ENCODE results near the gene SYT6. TPM values are rescaled to one million over a fixed set of nuclear protein-coding genes. Genes with fewer than 3 reads are reported as not detected.
A peak's percentile ranks its signal among the peaks of the same experiment; 100 is the strongest.

The SYT6 gene
- total and polyA plus RNA-seq, 10 of the 15 experiments (the other 5 are each of a cell fraction or from before 2014, with no cell fraction given): 0.05 to 0.39 TPM; not detected in 8

- no peak overlapping the region for H3K4me3 ChIP-seq
- in situ Hi-C loops (cut with MboI): no loop called here
- FAIRE-seq (no peak), DNase-seq (ENCODE audit: low read depth, low spot score) (no peak), ATAC-seq (no peak)
- BruUV-seq (replicated peaks): no TSS peak
- no peak overlapping the region for H3K9ac ChIP-seq (ENCODE audit: control insufficient read depth, insufficient read depth, low read length)
- SMC1A ChIA-PET (ENCODE audit: uncharacterized antibody, unreplicated experiment): interaction anchor here (0.5 to 1.2 kb wide), 3 partner anchors 11 to 607 kb away, joined by 3 read pairs; no protein-coding TSS in a partner anchor
- no peaks in the 10 kb centered on the region for H4K20me1 ChIP-seq (ENCODE audit: control insufficient read depth, insufficient read depth)
- no peak overlapping the region for H3K27ac ChIP-seq (ENCODE audit: control insufficient read depth, insufficient read depth)
- peaks cover 3% of the 10 kb centered on the region; the same call in 1 of the 2 replicates for H3K4me1 ChIP-seq (ENCODE audit: control insufficient read depth, insufficient read depth, low read length)
- no peak overlapping the region for H2AFZ ChIP-seq (ENCODE audit: control insufficient read depth, low read depth, low read length)
- H3K27me3 ChIP-seq (replicated peaks in 1 of 2; ENCODE audit: control insufficient read depth in 2 of 2, insufficient read depth in 2 of 2, low read length in 1 of 2): no peaks in the 10 kb centered on the region
- CTCF ChIA-PET: no interaction called here
- H3K36me3 ChIP-seq (ENCODE audit: control insufficient read depth in 2 of 2, insufficient read depth in 2 of 2, low read length in 1 of 2): no peaks in the 10 kb centered on the region
- TF ChIP-seq RELA (IDR thresholded peaks at IDR 0.05; ENCODE audit: borderline replicate concordance, partially characterized antibody) (no peak), CREB1 (IDR thresholded peaks at IDR 0.05; ENCODE audit: low read depth) (no peak), LARP7 (IDR thresholded peaks at IDR 0.05) (no peak), PAX8 (IDR thresholded peaks at IDR 0.05) (no peak), ZNF622 (IDR thresholded peaks at IDR 0.05) (no peak)
- POLR2A ChIA-PET: no interaction called here
- 46% methylated on average over 3 of the region's 3 CpGs for WGBS (ENCODE audit: insufficient coverage, insufficient replicate concordance, low lambda C conversion rate, missing lambda C conversion rate)
- H3K4me2 ChIP-seq (ENCODE audit: control insufficient read depth, insufficient read depth): no peak overlapping the region
- no peaks in the 10 kb centered on the region for H3K79me2 ChIP-seq (ENCODE audit: control insufficient read depth, insufficient read depth, low read length)
- intact Hi-C loops (cut with micrococcal nuclease; ENCODE audit: unreplicated experiment): no loop called here
- RAD21 ChIA-PET (ENCODE audit: unreplicated experiment): no interaction called here
- no peaks in the 10 kb centered on the region for H3K9me3 ChIP-seq (replicated peaks; ENCODE audit: control insufficient read depth, insufficient read depth, low read length)
Observed at GRCh38 chr1:114167226-114167625, 13.6 kb upstream of the SYT6 start.

- H3K27me3 ChIP-seq (replicated peaks in 1 of 2; ENCODE audit: control insufficient read depth in 2 of 2, insufficient read depth in 2 of 2, low read length in 1 of 2): no peaks in the 10 kb centered on the region
- H3K9ac ChIP-seq (ENCODE audit: control insufficient read depth, insufficient read depth, low read length): no peak overlapping the region
- H3K4me3 ChIP-seq: no peak overlapping the region
- no peaks in the 10 kb centered on the region for H4K20me1 ChIP-seq (ENCODE audit: control insufficient read depth, insufficient read depth)
- no peaks in the 10 kb centered on the region for H3K36me3 ChIP-seq (ENCODE audit: control insufficient read depth in 2 of 2, insufficient read depth in 2 of 2, low read length in 1 of 2)
- 28% methylated on average over 3 of the region's 3 CpGs for WGBS (ENCODE audit: insufficient coverage, insufficient replicate concordance, low lambda C conversion rate, missing lambda C conversion rate)
- H3K4me1 ChIP-seq (ENCODE audit: control insufficient read depth, insufficient read depth, low read length): peaks cover 3% of the 10 kb centered on the region; the same call in 1 of the 2 replicates
- FAIRE-seq (no peak), ATAC-seq (peak; percentile 36; the same call in 2 of the 3 replicates), DNase-seq (ENCODE audit: low read depth, low spot score) (peak; percentile 20)
- H3K9me3 ChIP-seq (replicated peaks; ENCODE audit: control insufficient read depth, insufficient read depth, low read length): no peaks in the 10 kb centered on the region
- no peak overlapping the region for H3K27ac ChIP-seq (ENCODE audit: control insufficient read depth, insufficient read depth)
- CTCF ChIA-PET: no interaction called here
- H2AFZ ChIP-seq (ENCODE audit: control insufficient read depth, low read depth, low read length): no peak overlapping the region
- BruUV-seq (replicated peaks): no TSS peak
- POLR2A ChIA-PET: no interaction called here
- RAD21 ChIA-PET (ENCODE audit: unreplicated experiment): interaction anchor here (1.3 kb wide), 1 partner anchor 172 kb away, joined by 3 read pairs; no protein-coding TSS in a partner anchor
- in situ Hi-C loops (cut with MboI) (no loop called here), intact Hi-C loops (cut with micrococcal nuclease; ENCODE audit: unreplicated experiment) (no loop called here)
- H3K4me2 ChIP-seq (ENCODE audit: control insufficient read depth, insufficient read depth): no peak overlapping the region
- no peaks in the 10 kb centered on the region for H3K79me2 ChIP-seq (ENCODE audit: control insufficient read depth, insufficient read depth, low read length)
- SMC1A ChIA-PET (ENCODE audit: uncharacterized antibody, unreplicated experiment): no interaction called here
- peak; percentile 21; the same call in 1 of the 2 replicates for TF ChIP-seq ATF7 (IDR thresholded peaks at IDR 0.05; ENCODE audit: low read depth)
- TF ChIP-seq IKZF2 (IDR thresholded peaks at IDR 0.05): peak; percentile 19 to 42; a peak in 1 of 4 replicates
- TF ChIP-seq SUZ12 (IDR thresholded peaks at IDR 0.05; ENCODE audit: unreplicated experiment): no peak
- TF ChIP-seq ZNF687 (IDR thresholded peaks at IDR 0.05): no peak
- TF ChIP-seq PKNOX1 (IDR thresholded peaks at IDR 0.05): peak; percentile 84
- TF ChIP-seq RUNX3 (IDR thresholded peaks at IDR 0.05; ENCODE audit: low read length): peak; percentile 57
- TF ChIP-seq KDM1A (IDR thresholded peaks at IDR 0.05; ENCODE audit: borderline replicate concordance): no peak
- TF ChIP-seq MEF2B (IDR thresholded peaks at IDR 0.05; ENCODE audit: partially characterized antibody, poor library complexity, severe bottlenecking): peak; percentile 21
- TF ChIP-seq CHD1 (IDR thresholded peaks at IDR 0.05; ENCODE audit: low read depth, low read length): no peak
Observed at GRCh38 chr1:114164840-114165543, 11.3 kb upstream of the SYT6 start.

Data from GM12878 (cell line).